Urothelium cell line (cell line): ENCODE data around the gene BRINP2.

Source experiments
- DNase-seq: peaks from one replicate; pipeline ENCODE4 v3.0.0; 2011; ENCODE audit warnings: low spot score, mixed read lengths
- FAIRE-seq: peaks from 2 replicates; lab custom pipeline; 2011; peaks lifted over from hg19 to GRCh38; lab: Jason Lieb, UNC

Gene BRINP2, protein sequence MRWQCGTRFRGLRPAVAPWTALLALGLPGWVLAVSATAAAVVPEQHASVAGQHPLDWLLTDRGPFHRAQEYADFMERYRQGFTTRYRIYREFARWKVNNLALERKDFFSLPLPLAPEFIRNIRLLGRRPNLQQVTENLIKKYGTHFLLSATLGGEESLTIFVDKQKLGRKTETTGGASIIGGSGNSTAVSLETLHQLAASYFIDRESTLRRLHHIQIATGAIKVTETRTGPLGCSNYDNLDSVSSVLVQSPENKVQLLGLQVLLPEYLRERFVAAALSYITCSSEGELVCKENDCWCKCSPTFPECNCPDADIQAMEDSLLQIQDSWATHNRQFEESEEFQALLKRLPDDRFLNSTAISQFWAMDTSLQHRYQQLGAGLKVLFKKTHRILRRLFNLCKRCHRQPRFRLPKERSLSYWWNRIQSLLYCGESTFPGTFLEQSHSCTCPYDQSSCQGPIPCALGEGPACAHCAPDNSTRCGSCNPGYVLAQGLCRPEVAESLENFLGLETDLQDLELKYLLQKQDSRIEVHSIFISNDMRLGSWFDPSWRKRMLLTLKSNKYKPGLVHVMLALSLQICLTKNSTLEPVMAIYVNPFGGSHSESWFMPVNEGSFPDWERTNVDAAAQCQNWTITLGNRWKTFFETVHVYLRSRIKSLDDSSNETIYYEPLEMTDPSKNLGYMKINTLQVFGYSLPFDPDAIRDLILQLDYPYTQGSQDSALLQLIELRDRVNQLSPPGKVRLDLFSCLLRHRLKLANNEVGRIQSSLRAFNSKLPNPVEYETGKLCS

GRCh38 chr1:177170756-177171535, at the start of gene BRINP2:
Gene BRINP2, plus strand, starts transcription at chr1:177170958. Its CDS starts 58,919 bp downstream, at chr1:177229877.
- peak; percentile 62 for DNase-seq

GRCh38 chr1:177122461-177123251, 48.1 kb upstream of the BRINP2 start:
- DNase-seq (no peak), FAIRE-seq (no peak)

More at GRCh38 chr1:177170756-177171535, at the start of gene BRINP2:
- no peak for FAIRE-seq

GRCh38 chr1:177124577-177125278, 46.0 kb upstream of the BRINP2 start:
- DNase-seq (no peak), FAIRE-seq (no peak)

- FAIRE-seq (no peak), DNase-seq (no peak)
These were observed 44.5 kb upstream of the BRINP2 start for GRCh38 chr1:177126267-177126666.

DNA sequence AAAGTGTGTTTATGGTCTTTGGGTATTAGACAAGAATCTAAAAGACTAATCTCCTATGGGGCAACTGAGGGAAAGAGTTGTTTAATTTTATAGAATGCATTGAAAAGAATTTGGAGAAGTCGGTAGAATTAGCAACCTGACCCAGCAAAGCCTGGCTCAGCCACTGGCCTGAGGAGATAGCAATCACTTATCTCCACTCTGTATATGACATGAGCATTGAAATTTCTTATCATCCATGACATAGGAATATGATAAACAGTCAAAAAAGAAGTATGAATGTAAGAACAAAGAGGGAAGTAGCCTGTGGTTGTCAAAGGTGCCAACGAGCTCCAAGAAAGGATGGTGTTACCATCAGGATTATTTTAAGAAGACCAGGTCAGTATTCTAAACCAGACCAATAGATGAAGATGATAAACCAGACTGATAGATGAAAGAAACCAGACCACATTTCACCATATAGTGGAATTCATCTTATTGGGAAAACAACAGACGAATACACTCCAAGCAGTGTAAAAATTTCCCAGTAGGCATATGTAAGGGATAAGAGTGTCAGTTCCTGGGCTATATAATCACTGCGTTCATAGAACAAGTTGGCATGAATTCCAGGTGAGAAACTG, 42.0 kb upstream of the BRINP2 start:
- FAIRE-seq (no peak), DNase-seq (no peak)

- DNase-seq (no peak), FAIRE-seq (no peak)
These were observed 40.3 kb upstream of the BRINP2 start for GRCh38 chr1:177130451-177130945.

DNA sequence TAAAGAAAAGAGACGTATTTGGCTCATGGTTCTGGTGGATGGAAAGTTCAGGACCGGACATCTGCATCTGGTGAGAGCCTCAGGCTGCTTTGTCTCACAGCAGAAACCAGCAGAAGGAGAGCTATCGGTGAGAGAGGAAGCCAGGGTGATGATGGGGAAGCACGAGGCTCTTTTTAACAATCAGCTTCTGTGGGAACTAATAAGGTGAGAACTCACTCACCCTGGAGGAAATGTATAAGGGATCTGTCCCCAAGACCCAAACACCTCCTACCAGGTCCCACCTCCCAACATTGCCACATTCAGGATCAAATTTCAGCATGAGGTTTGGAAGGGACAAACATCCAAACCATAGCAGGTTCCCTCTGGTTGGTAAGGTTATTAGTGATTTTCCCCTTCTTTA, 39.0 kb upstream of the BRINP2 start:
- no peak for DNase-seq
- FAIRE-seq: no peak

- no peak for DNase-seq
- no peak for FAIRE-seq
These were observed 38.6 kb upstream of the BRINP2 start for GRCh38 chr1:177132141-177132540.

DNA sequence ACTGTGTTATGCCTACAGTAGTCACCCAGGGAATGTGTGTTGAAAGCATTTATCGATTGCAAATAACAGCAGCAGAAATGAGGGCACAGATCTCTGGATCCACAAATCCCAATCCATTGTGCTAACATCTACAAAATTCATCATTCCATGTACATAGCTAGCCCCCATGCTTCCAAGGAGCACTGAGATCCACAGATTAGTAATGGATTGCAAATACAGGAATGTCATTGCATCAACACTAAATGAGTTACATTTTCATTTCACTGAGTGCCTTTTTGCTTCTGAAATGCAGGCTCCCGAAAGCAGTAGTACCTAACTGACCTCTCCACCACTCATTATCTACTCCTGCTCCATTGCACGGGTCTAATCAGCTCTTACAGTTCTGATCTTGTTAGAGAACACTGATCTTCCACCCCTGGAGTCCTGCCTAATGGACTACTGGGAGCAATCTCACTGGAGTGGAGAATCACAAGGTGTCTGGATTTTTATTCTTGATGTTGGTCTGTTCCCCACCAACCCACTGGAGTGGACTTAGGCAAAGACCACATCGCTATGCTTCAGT, 36.7 kb upstream of the BRINP2 start:
- DNase-seq (no peak), FAIRE-seq (no peak)

DNA sequence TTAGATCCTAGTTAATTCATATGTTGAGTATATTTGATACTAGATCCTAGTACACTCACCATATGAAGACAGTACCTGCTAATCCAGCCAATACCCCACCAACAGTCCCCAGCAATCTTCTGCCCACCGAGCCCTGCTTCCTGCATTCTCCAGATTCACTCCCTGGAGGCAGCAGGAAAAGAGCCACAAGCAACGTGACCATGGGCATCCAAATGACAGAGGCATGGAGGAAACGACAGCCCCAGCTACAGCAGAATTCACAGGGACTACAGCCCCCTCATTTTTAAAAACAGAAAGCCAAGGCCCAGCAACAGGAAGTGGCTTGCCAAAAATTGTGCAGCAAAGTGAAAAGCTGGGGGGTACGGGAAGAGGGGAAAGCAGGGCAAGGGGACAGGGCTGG, 35.5 kb upstream of the BRINP2 start:
- no peak for FAIRE-seq

DNA sequence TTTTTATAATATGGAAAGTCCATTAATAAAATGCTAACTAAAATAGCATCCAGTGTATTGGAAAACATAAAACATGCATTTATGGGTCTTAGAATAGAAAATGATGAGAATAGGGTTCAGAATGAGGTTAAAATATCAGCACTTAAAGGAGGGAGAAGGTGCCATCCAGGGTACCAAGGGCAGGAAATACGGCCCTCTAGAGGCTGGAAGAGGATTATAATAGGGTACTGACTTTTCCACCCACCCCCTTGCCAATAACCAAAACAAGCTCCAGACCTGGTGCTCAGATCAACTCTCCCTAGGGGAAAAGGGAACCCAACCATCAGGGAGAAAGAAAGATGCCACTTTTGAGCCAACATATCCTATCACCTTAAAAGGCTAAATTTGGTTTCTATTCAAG, 32.9 kb upstream of the BRINP2 start:
- FAIRE-seq: no peak
- DNase-seq: no peak

More for the DNA sequence above, 35.5 kb upstream of the BRINP2 start:
- DNase-seq: no peak

GRCh38 chr1:177138347-177138746, 32.4 kb upstream of the BRINP2 start:
- DNase-seq (no peak), FAIRE-seq (no peak)

DNA sequence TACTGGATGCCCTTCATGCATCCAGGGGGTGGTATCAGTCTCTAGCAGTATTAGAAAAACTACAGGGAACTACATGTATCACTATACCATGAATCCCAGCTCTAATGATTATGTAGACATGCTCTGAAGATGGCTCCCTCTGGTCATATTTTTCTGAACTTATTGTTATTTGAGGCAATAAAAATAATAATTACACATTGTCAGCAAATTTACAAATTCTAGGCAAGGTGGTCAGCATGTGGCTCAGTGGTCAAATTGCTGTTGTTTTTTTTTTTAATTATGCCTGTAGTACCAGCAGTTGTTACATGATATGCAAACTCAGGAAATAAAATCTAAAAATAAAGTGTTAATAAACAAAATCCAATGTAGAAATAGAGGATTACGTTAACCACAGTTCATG, 28.7 kb upstream of the BRINP2 start:
- FAIRE-seq: no peak
- DNase-seq: no peak

DNA sequence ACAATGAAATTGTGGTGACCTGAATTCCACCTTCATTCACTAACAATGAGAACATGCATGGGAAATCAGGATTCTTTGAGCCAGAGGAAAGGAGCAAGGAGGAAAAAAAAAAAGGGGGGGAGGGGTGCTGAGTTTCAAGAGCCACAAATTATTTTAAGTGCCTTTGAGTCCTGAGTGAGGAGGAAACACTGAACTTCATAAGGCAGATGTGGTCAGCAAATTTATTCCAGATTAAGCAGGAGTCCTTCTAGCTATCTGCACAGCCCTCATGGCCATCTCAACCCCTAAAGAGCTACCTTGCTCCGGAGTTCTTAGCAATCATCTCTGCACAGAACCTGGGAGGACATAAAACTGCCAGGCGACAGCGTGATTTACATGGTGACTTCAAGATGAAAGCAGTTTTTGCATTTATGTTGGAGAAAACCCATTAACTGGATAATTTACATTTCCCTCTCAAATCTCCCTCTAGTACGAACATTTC, 27.9 kb upstream of the BRINP2 start:
- FAIRE-seq (no peak), DNase-seq (no peak)

GRCh38 chr1:177145106-177146070, 25.4 kb upstream of the BRINP2 start:
- no peak for DNase-seq
- FAIRE-seq: no peak

DNA sequence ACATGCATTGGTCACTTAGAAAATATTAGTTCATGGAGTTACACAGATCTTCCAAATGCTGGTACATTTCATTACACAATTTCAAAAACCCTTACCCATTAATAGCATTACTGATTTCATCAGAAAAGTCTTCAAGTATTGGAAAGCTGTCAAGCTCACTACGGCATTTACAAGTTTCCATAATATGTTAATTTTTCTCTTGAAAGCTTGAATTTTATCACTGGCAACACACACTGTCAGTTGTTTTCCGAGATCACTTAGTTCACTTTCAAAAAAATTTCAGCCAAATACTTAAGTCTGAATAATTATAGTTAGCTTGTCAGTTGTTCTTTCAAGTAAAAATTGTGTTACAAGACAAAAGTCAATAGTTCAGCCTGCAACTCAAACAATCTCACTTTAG, 24.3 kb upstream of the BRINP2 start:
- DNase-seq (no peak), FAIRE-seq (no peak)

GRCh38 chr1:177162243-177162642, 8.5 kb upstream of the BRINP2 start:
- no peak for DNase-seq
- FAIRE-seq: no peak
